HG02798 (cell line): Measurements from ENCODE around the gene EPHB1.

ENCODE experiments used
- ATAC-seq: cut with Tn5 transposase; IDR thresholded peaks from one replicate; pipeline ENCODE4 v1.9.1; 2021; ENCODE audit warnings: mild to moderate bottlenecking; ENCODE audit not compliant: unreplicated experiment, poor library complexity

The EPHB1 gene

GRCh38 chr3:134839990-134840389, 44.9 kb downstream of the EPHB1 start:
- peak; percentile 72 for ATAC-seq

- no peak for ATAC-seq
Observed at GRCh38 chr3:134840459-134840858, 45.4 kb downstream of the EPHB1 start.

GRCh38 chr3:134846084-134846483, 51.0 kb downstream of the EPHB1 start:
- no peak for ATAC-seq

GRCh38 chr3:134846911-134847317, 51.9 kb downstream of the EPHB1 start:
- no peak for ATAC-seq

- ATAC-seq = no peak
Observed at GRCh38 chr3:134847349-134847748, 52.3 kb downstream of the EPHB1 start.

GRCh38 chr3:134849561-134849960, 54.5 kb downstream of the EPHB1 start:
- no peak for ATAC-seq

GRCh38 chr3:134850761-134851160, 55.7 kb downstream of the EPHB1 start:
- ATAC-seq = no peak

- ATAC-seq = no peak
Observed at GRCh38 chr3:134852132-134852531, 57.1 kb downstream of the EPHB1 start.

- peak; percentile 95 for ATAC-seq
Observed at GRCh38 chr3:134852893-134853351, 57.9 kb downstream of the EPHB1 start.

- ATAC-seq = no peak
Observed at GRCh38 chr3:134854254-134854653, 59.2 kb downstream of the EPHB1 start.

GRCh38 chr3:134857356-134857755, 62.3 kb downstream of the EPHB1 start:
- ATAC-seq = no peak

GRCh38 chr3:134857776-134858362, 62.8 kb downstream of the EPHB1 start:
- ATAC-seq = no peak

- no peak for ATAC-seq
Observed at GRCh38 chr3:134858441-134859035, 63.5 kb downstream of the EPHB1 start.

GRCh38 chr3:134859341-134859740, 64.3 kb downstream of the EPHB1 start:
- ATAC-seq = no peak

GRCh38 chr3:134860141-134860540, 65.1 kb downstream of the EPHB1 start:
- no peak for ATAC-seq

GRCh38 chr3:134863915-134864314, 68.9 kb downstream of the EPHB1 start:
- no peak for ATAC-seq

- ATAC-seq = no peak
Observed at GRCh38 chr3:134864636-134865035, 69.6 kb downstream of the EPHB1 start.

- ATAC-seq = no peak
Observed at GRCh38 chr3:134867277-134867676, 72.2 kb downstream of the EPHB1 start.

- no peak for ATAC-seq
Observed at GRCh38 chr3:134869153-134869726, 74.2 kb downstream of the EPHB1 start.

GRCh38 chr3:134871818-134872217, 76.8 kb downstream of the EPHB1 start:
- ATAC-seq = no peak

- ATAC-seq = no peak
Observed at GRCh38 chr3:134872440-134873388, 77.7 kb downstream of the EPHB1 start.
